HCEC 1CT (cell line): Measurements from ENCODE around the gene IFT20.

Experiments
- DNase-seq: peaks from one replicate; pipeline ENCODE4 v3.0.0-alpha.2; 2017

The IFT20 gene

GRCh38 chr17:28334666-28335200 is 539 bp downstream of the IFT20 start:
- DNase-seq, result peak; percentile 32

GRCh38 chr17:28334171-28334570 is 1.1 kb downstream of the IFT20 start:
- no peak for DNase-seq

GRCh38 chr17:28333083-28333746 is 2.1 kb downstream of the IFT20 start:
- DNase-seq, result peak; percentile 17

GRCh38 chr17:28331891-28332420 is 3.3 kb downstream of the IFT20 start:
- no peak for DNase-seq

DNA sequence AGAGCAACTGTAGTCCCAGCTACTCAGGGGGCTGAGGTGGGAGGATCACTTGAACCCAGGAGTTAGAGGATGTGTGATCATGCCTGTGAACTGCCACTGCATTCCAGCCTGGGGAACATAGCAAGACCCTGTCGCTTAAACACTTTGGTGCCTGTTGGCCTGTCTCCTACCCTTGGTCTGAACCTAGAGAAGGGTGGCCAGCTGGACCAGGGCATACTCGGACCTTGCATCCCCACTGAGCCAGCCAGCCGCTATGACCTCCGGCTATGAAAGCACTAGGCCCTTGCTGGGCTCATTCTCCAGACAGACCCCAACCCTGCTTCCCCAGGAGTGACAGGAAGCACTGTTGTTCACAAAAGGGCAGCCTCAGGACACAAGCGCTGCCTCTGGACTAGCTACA is 4.6 kb downstream of the IFT20 start:
- no peak for DNase-seq

DNA sequence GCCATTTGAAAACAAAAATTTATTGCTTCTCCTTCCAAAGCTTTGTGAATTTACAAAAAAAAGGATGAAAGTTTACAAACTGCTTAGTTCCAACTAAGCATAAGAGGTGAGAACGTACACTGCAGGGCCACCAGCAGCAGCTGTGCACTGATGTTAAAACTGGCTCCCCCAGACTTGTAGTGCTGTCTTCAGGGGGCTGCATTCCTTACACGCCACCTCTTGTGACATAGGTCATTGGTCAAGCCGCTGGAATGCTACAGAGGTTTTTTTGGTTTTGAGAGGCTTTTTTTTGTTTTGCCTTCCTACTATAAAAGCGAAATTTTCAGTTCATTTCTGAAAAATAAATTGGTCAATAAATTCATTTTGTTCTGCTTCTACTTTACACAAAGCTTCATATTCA is 6.9 kb downstream of the IFT20 start:
- peak; percentile 46 for DNase-seq

DNA sequence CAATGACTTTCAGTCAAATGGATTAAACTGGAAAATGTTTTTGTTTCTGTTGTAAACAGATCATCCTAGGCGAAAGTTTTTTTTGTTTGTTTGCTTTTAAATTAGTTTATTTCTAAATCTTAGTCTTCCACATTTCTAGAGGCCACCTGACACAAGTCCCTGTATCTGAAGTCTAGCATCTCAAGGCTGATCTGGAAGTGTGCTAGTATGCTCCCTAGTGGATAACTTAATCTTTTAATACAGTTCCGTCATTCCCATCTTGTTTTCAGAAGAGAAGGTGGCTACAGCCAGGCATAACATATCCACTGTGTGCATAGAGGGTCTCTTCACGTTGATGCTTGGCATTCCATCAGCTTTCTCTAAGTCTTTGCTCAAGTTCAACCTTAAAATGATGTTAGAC is 7.6 kb downstream of the IFT20 start:
- DNase-seq, result peak; percentile 44

- peak; percentile 41 for DNase-seq
Measured at GRCh38 chr17:28327031-28327607, 8.2 kb downstream of the IFT20 start.

- no peak for DNase-seq
Measured at GRCh38 chr17:28326114-28326513, 9.2 kb downstream of the IFT20 start.

- DNase-seq, result no peak
Measured at GRCh38 chr17:28325211-28325610, 10.1 kb downstream of the IFT20 start.

- DNase-seq, result no peak
Measured at GRCh38 chr17:28324781-28325180, 10.5 kb downstream of the IFT20 start.

- DNase-seq, result no peak
Measured at GRCh38 chr17:28324267-28324745, 11.0 kb downstream of the IFT20 start.

GRCh38 chr17:28320215-28321061 is 14.8 kb downstream of the IFT20 start:
- no peak for DNase-seq

- no peak for DNase-seq
Measured at GRCh38 chr17:28319598-28319935, 15.7 kb downstream of the IFT20 start.

- DNase-seq, result peak; percentile 99
Measured at GRCh38 chr17:28318759-28319597, 16.3 kb downstream of the IFT20 start, which contains the start of gene TMEM97. Gene TMEM97, plus strand, starts transcription at chr17:28319200. Its CDS starts 40 bp downstream, at chr17:28319240.

GRCh38 chr17:28317966-28318758 is 17.1 kb downstream of the IFT20 start:
- DNase-seq, result no peak

DNA sequence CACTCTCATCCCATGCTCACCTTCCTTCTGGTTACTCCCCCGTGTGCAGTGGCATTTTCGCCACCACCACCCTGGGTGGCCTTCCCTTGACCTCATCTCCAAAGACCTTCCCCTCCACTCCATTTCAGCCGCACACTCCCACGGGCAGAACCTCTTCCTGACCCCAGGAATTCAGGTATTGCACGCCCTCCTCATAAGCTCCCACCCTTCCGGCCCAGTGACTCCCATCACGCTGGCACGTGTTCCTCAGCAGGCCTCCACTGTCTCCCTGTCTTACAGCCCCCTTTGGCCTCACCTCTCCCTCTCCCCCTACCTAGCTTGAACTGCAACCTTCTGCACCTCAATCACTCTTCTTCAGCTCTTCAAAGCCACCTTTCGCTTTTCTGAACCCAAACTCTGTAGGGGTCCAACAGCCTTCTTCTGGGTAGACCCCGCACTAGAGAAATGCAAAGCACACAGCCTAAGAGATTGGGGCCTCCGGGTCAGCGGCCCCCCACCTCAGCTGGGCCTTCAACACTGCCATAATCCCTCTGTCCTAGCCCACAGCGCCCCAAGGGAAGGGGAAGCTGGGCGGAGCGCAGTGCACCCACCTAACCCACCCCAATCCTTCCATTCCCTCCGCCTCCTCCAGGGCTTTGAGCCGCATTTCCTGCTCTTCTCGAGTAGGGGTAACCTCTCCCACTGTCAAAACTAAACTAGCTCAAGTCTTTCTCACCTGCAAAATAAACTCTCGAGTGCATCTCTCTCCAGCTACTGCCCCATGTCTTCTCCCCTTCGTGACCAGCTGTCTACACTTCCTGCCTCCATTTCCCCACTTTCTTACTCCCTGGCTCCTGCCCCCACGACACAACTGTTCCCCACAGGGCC is 17.9 kb downstream of the IFT20 start:
- no peak for DNase-seq

GRCh38 chr17:28315846-28316705 is 19.2 kb downstream of the IFT20 start:
- no peak for DNase-seq

DNA sequence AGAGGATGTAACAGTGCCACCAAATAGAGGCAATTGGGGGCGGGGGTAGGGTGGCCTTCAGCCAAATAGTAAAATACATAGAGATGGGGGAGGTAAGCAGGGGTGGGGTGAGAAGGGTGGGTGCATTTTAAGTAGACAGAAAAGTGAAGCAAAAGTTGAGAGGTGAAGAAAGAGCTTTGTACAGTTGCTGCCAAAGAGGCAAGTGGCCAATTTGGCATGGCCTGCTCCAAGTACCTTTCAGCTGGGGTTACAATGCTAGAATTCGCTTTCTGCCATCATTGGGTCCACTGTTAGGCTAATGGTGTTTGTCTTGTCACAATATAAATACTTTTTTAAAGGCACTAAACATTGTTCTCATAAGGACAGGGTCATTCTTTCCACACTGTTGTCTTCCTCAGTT is 21.4 kb downstream of the IFT20 start:
- no peak for DNase-seq
